H1 (cell line): Measurements from ENCODE around the gene SPIRE1. TPM values are rescaled to one million over a fixed set of nuclear protein-coding genes. Genes with fewer than 3 reads are reported as not detected.

Experiments
- CTCF ChIA-PET: fragments of 300-600 bp; sonication (Branson Sonifier 250); formaldehyde crosslinking; loops from one replicate; lab custom pipeline; 2021; ENCODE audit not compliant: partially characterized antibody; lab: Charles Lee
- POLR2A ChIA-PET: fragments of 300-600 bp; sonication (Branson Sonifier 250); formaldehyde crosslinking; loops from one replicate; lab custom pipeline; 2021; ENCODE audit warnings: inconsistent platforms; ENCODE audit not compliant: partially characterized antibody; lab: Charles Lee
- DNase-seq, 2 experiments: peaks; one replicate each; pipeline versions ENCODE4 v3.0.0 to v3.0.0-alpha.2; 2010 to 2022; ENCODE audit warnings: low spot score in 2 of 2, low read depth in 1 of 2, mixed read lengths in 1 of 2
- FAIRE-seq: peaks from 2 replicates; lab custom pipeline; 2011; peaks lifted over from hg19 to GRCh38; lab: Jason Lieb, UNC
- H2AFZ ChIP-seq: 2 replicates; pipeline ENCODE4 v1.8.1; 2012; ENCODE audit warnings: low read length, inconsistent platforms
- H2AK5ac ChIP-seq: 2 replicates; pipeline ENCODE4 v1.6.1; 2013; ENCODE audit warnings: low read depth, low read length
- H2BK120ac ChIP-seq: replicated peaks from 2 replicates; pipeline ENCODE3; 2013; ENCODE audit warnings: low read depth, low read length, inconsistent platforms
- H2BK12ac ChIP-seq: 2 replicates; pipeline ENCODE4 v1.6.1; 2013; ENCODE audit warnings: low read depth, low read length
- H2BK15ac ChIP-seq: 2 replicates; pipeline ENCODE4 v1.6.1; 2013; ENCODE audit warnings: low read length
- H2BK20ac ChIP-seq: 2 replicates; pipeline ENCODE4 v1.6.1; 2013; ENCODE audit warnings: low read length
- H2BK5ac ChIP-seq: 2 replicates; pipeline ENCODE4 v1.6.1; 2013; ENCODE audit warnings: low read depth, low read length
- H3K14ac ChIP-seq: 2 replicates; pipeline ENCODE4 v1.6.1; 2013; ENCODE audit warnings: inconsistent platforms; ENCODE audit not compliant: insufficient read length
- H3K18ac ChIP-seq: 2 replicates; pipeline ENCODE4 v1.6.1; 2013; ENCODE audit warnings: low read length; ENCODE audit errors: extremely low read depth
- H3K23ac ChIP-seq: 2 replicates; pipeline ENCODE4 v1.6.1; 2013; ENCODE audit warnings: inconsistent platforms; ENCODE audit not compliant: insufficient read length
- H3K23me2 ChIP-seq: 2 replicates; pipeline ENCODE4 v1.6.1; 2013; ENCODE audit warnings: low read depth, low read length
- H3K27ac ChIP-seq: 2 replicates; pipeline ENCODE4 v1.6.1; 2011; ENCODE audit warnings: low read depth, low read length, inconsistent platforms
- H3K27me3 ChIP-seq, 4 experiments: replicated peaks in 1 of 4; 1 replicate in 1 of 4; 2 replicates in 3 of 4; pipeline versions ENCODE4 v1.6.1 to v1.8.1; 2011 to 2013; ENCODE audit warnings: low read length in 3 of 4, mild to moderate bottlenecking in 3 of 4, inconsistent platforms in 2 of 4, mixed read lengths in 2 of 4, moderate library complexity in 1 of 4; ENCODE audit not compliant: control insufficient read depth in 3 of 4, insufficient read depth in 3 of 4; ENCODE audit errors: extremely low read depth in 1 of 4
- H3K36me3 ChIP-seq, 4 experiments: 2 replicates each; pipeline versions ENCODE4 v1.6.1 to v1.8.1; 2011 to 2013; ENCODE audit warnings: mild to moderate bottlenecking in 4 of 4, low read length in 3 of 4, moderate library complexity in 2 of 4, control low read depth in 1 of 4, inconsistent platforms in 1 of 4; ENCODE audit not compliant: insufficient read depth in 4 of 4, control insufficient read depth in 2 of 4
- H3K4ac ChIP-seq: replicated peaks from 2 replicates; pipeline ENCODE3; 2013; ENCODE audit warnings: low read length, low read depth, mixed read lengths, inconsistent platforms; ENCODE audit not compliant: insufficient read length
- H3K4me1 ChIP-seq, 4 experiments: replicated peaks in 1 of 4; 1 replicate in 1 of 4; 2 replicates in 3 of 4; pipeline versions ENCODE4 v1.6.1 to v1.8.1; 2011 to 2013; ENCODE audit warnings: low read length in 3 of 4, inconsistent platforms in 2 of 4, mixed read lengths in 1 of 4; ENCODE audit not compliant: insufficient read depth in 4 of 4, control insufficient read depth in 3 of 4
- H3K4me2 ChIP-seq, 2 experiments: 2 replicates each; pipeline versions ENCODE4 v1.6.1 to v1.8.1; 2011 to 2013; ENCODE audit warnings: low read depth in 2 of 2, low read length in 2 of 2, control low read depth in 1 of 2, inconsistent platforms in 1 of 2, mild to moderate bottlenecking in 1 of 2; ENCODE audit not compliant: insufficient read depth in 1 of 2
- H3K4me3 ChIP-seq, 4 experiments: fragments of 200-600, 300-600 bp in 1 of 4; sonication (generic), shearing (Covaris generic), sonication (Bioruptor Twin) in 1 of 4; 2 replicates each; pipeline versions ENCODE4 v1.5.1 to v1.8.1; 2011 to 2016; ENCODE audit warnings: low read length in 4 of 4, low read depth in 3 of 4, control low read depth in 2 of 4, inconsistent platforms in 2 of 4, mild to moderate bottlenecking in 2 of 4, mixed read lengths in 1 of 4, moderate library complexity in 1 of 4; ENCODE audit not compliant: insufficient read depth in 2 of 4; ENCODE audit errors: extremely low read depth in 1 of 4
- H3K56ac ChIP-seq: replicated peaks from 2 replicates; pipeline ENCODE3; 2013; ENCODE audit warnings: low read depth, mild to moderate bottlenecking, mixed read lengths, low read length, inconsistent platforms; ENCODE audit not compliant: insufficient read length
- H3K79me1 ChIP-seq: 2 replicates; pipeline ENCODE4 v1.6.1; 2013; ENCODE audit warnings: low read depth, low read length, control low read depth
- H3K79me2 ChIP-seq, 2 experiments: 2 replicates each; pipeline versions ENCODE4 v1.6.1 to v1.8.1; 2012 to 2013; ENCODE audit warnings: low read length in 2 of 2, mild to moderate bottlenecking in 2 of 2, inconsistent platforms in 1 of 2; ENCODE audit not compliant: insufficient read depth in 2 of 2, control insufficient read depth in 1 of 2
- H3K9ac ChIP-seq, 4 experiments: replicated peaks in 1 of 4; 1 replicate in 1 of 4; 2 replicates in 3 of 4; pipeline versions ENCODE4 v1.6.1 to v1.8.1; 2011 to 2013; ENCODE audit warnings: low read depth in 3 of 4, low read length in 3 of 4, control low read depth in 2 of 4, mild to moderate bottlenecking in 2 of 4, moderate library complexity in 2 of 4, inconsistent platforms in 1 of 4; ENCODE audit errors: extremely low read depth in 1 of 4
- H3K9me3 ChIP-seq, 2 experiments: 2 replicates each; pipeline versions ENCODE4 v1.6.1 to v1.8.1; 2012 to 2013; ENCODE audit warnings: mild to moderate bottlenecking in 2 of 2, moderate library complexity in 2 of 2, control low read depth in 1 of 2, inconsistent platforms in 1 of 2, low read depth in 1 of 2, low read length in 1 of 2, mixed read lengths in 1 of 2; ENCODE audit not compliant: insufficient read depth in 2 of 2
- H4K20me1 ChIP-seq, 2 experiments: replicated peaks in 1 of 2; 2 replicates each; pipeline versions ENCODE3 to v1.8.1; 2011 to 2013; ENCODE audit warnings: inconsistent platforms in 2 of 2, low read length in 2 of 2, mild to moderate bottlenecking in 1 of 2; ENCODE audit not compliant: insufficient read depth in 2 of 2, control insufficient read depth in 1 of 2
- H4K5ac ChIP-seq: 2 replicates; pipeline ENCODE4 v1.6.1; 2013; ENCODE audit warnings: low read length, low read depth, mixed read lengths, inconsistent platforms; ENCODE audit not compliant: insufficient read length
- H4K8ac ChIP-seq: 2 replicates; pipeline ENCODE4 v1.8.0; 2013; ENCODE audit warnings: mild to moderate bottlenecking, moderate library complexity, low read length, inconsistent platforms; ENCODE audit not compliant: insufficient read depth; ENCODE audit errors: extremely low read depth
- H4K91ac ChIP-seq: replicated peaks from 2 replicates; pipeline ENCODE3; 2013; ENCODE audit warnings: low read length, mixed read lengths, inconsistent platforms; ENCODE audit not compliant: insufficient read length
- ASH2L ChIP-seq: fragments of 200-600, 300-600 bp; sonication (generic); IDR thresholded peaks from one replicate; pipeline ENCODE4 v1.7.1; 2017; ENCODE audit warnings: low read length
- BACH1 ChIP-seq: IDR thresholded peaks from 2 replicates; pipeline ENCODE4 v1.6.1; 2012; ENCODE audit warnings: low read length, improper control_type of control experiment
- CBX8 ChIP-seq: fragments of 300-800, 300-1000 bp; sonication (generic); IDR thresholded peaks from 2 replicates; pipeline ENCODE4 v1.7.1; 2016; ENCODE audit warnings: low read depth, low read length, borderline replicate concordance
- CHD1 ChIP-seq: IDR thresholded peaks from 2 replicates; pipeline ENCODE4 v1.6.1; 2012; ENCODE audit warnings: low read depth, low read length, improper control_type of control experiment
- CREB1 ChIP-seq: IDR thresholded peaks from 2 replicates; pipeline ENCODE4 v1.6.1; 2012; ENCODE audit warnings: inconsistent platforms
- GTF2F1 ChIP-seq: IDR thresholded peaks from 2 replicates; pipeline ENCODE4 v1.6.1; 2012; ENCODE audit warnings: low read depth, low read length, improper control_type of control experiment, borderline replicate concordance
- HDAC6 ChIP-seq: IDR thresholded peaks from one replicate; pipeline ENCODE4 v1.7.1; 2012; ENCODE audit warnings: low read depth, mild to moderate bottlenecking, inconsistent platforms, low read length, moderate library complexity
- JUND ChIP-seq: IDR thresholded peaks from 2 replicates; pipeline ENCODE4 v1.6.1; 2011; ENCODE audit warnings: mild to moderate bottlenecking, improper control_type of control experiment, low read length
- MAX ChIP-seq: IDR thresholded peaks from 2 replicates; pipeline ENCODE4 v1.6.1; 2012; ENCODE audit warnings: inconsistent platforms
- NRF1 ChIP-seq: IDR thresholded peaks from 2 replicates; pipeline ENCODE4 v1.6.1; 2011; ENCODE audit warnings: mild to moderate bottlenecking, low read depth, low read length, improper control_type of control experiment
- PHF8 ChIP-seq: fragments of 200-600 bp; sonication (generic); conservative IDR thresholded peaks from 2 replicates; pipeline ENCODE4 v1.7.1; 2012; ENCODE audit warnings: low read depth, mild to moderate bottlenecking, inconsistent platforms, low read length, moderate library complexity
- SIRT6 ChIP-seq: IDR thresholded peaks from one replicate; pipeline ENCODE4 v1.7.1; 2012; ENCODE audit warnings: low read length, inconsistent platforms
- SIX5 ChIP-seq: IDR thresholded peaks from 2 replicates; pipeline ENCODE4 v1.6.1; 2011; ENCODE audit warnings: mild to moderate bottlenecking, low read depth, low read length
- TAF7 ChIP-seq: optimal IDR thresholded peaks from 2 replicates; pipeline ENCODE3; 2011; ENCODE audit warnings: low read depth, mild to moderate bottlenecking, inconsistent platforms, low read length, moderate library complexity, borderline replicate concordance
- YY1 ChIP-seq: IDR thresholded peaks from 2 replicates; pipeline ENCODE4 v1.6.1; 2011; ENCODE audit warnings: low read depth, mild to moderate bottlenecking, low read length
- ZNF274 ChIP-seq: IDR thresholded peaks from 2 replicates; pipeline ENCODE4 v1.7.0; 2012; ENCODE audit warnings: low read length, borderline replicate concordance; ENCODE audit errors: extremely low read depth
- WGBS, 2 experiments: shearing (Covaris generic) in 1 of 2; methylation state at CpG; one replicate each; pipeline versions ENCODE4 v1.1.6 to v1.1.7; 2013 to 2015; ENCODE audit warnings: low lambda C conversion rate in 2 of 2, mixed read lengths in 2 of 2, inconsistent platforms in 1 of 2, low coverage in 1 of 2, missing lambda C conversion rate in 1 of 2; ENCODE audit not compliant: insufficient replicate concordance in 2 of 2, insufficient coverage in 1 of 2, insufficient read length in 1 of 2; ENCODE audit errors: extremely low coverage in 1 of 2, missing lambda C conversion rate in 1 of 2; 5-methylcytosine and 5-hydroxymethylcytosine counted together
- polyA plus RNA-seq, 7 experiments: library from polyadenylated mRNA; depleted of rRNA in 3 of 7; stranded (reverse) in 5 of 7; unstranded in 2 of 7; fragments of >200 nt in 5 of 7; fragments of 200-250 nt in 2 of 7; gene quantifications; 1 replicate in 5 of 7; 2 replicates in 1 of 7; 4 replicates in 1 of 7; pipeline versions ENCODE4 v1.2.1 to v1.2.3, GENCODE V29; 2011 to 2013; ENCODE audit warnings: missing spikeins in 2 of 7, mixed read lengths in 2 of 7
- total RNA-seq: library from RNA; stranded (reverse); fragmentation: NEBNext Ultra II Directional; extraction: Animal tissue kit (Norgen Biotek cat#: 25700); gene quantifications from 2 replicates; pipeline ENCODE4 v1.2.1, GENCODE V29; 2021

Gene SPIRE1
- total and polyA plus RNA-seq, 2 of the 8 experiments (the other 6 are each of a cell fraction or from before 2014, with no cell fraction given), result 6.0 to 21.5 TPM

- no peak overlapping the region for H3K14ac ChIP-seq
- no peaks in the 10 kb centered on the region; a peak in 1 of 7 replicates for H3K4me1 ChIP-seq
- H2AK5ac ChIP-seq, result no peak overlapping the region
- H3K4ac ChIP-seq, result no peak overlapping the region
- H2BK15ac ChIP-seq, result no peak overlapping the region
- no peak overlapping the region for H3K4me2 ChIP-seq
- H3K27ac ChIP-seq, result no peak overlapping the region
- no peak overlapping the region for H3K18ac ChIP-seq
- no peak for FAIRE-seq
- H4K8ac ChIP-seq, result no peak overlapping the region; the same call in 1 of the 2 replicates
- H3K79me2 ChIP-seq, result no peaks in the 10 kb centered on the region
- H2BK5ac ChIP-seq, result no peak overlapping the region
- no peak overlapping the region for H3K4me3 ChIP-seq
- no peaks in the 10 kb centered on the region for H4K20me1 ChIP-seq
- no peaks in the 10 kb centered on the region for H3K9me3 ChIP-seq
- H2AFZ ChIP-seq, result no peak overlapping the region
- H3K79me1 ChIP-seq, result no peaks in the 10 kb centered on the region
- no peaks in the 10 kb centered on the region for H3K36me3 ChIP-seq
- CTCF ChIA-PET, result interaction anchor here (2.4 to 11.1 kb wide), 2 partner anchors 62 to 265 kb away, joined by 6 to 139 read pairs; partner anchors contain the start of gene SPIRE1
- POLR2A ChIA-PET, result no interaction called here
- no peak overlapping the region for H3K9ac ChIP-seq
- no peak overlapping the region for H2BK20ac ChIP-seq
- no peak overlapping the region for H4K91ac ChIP-seq
- H3K23me2 ChIP-seq, result no peaks in the 10 kb centered on the region
- H4K5ac ChIP-seq, result no peak overlapping the region
- H3K23ac ChIP-seq, result no peak overlapping the region
- WGBS, 2 experiments, result 92% methylated on average over 9 of the region's 9 CpGs; no CpG with 5 or more reads in 1 of the 2 experiments
- H3K56ac ChIP-seq, result no peak overlapping the region
- H2BK12ac ChIP-seq, result no peak overlapping the region
- no peaks in the 10 kb centered on the region for H3K27me3 ChIP-seq
- no peak overlapping the region for H2BK120ac ChIP-seq
- no peak for DNase-seq
- TF ChIP-seq CREB1 (no peak), ASH2L (no peak), JUND (no peak), ZNF274 (no peak), PHF8 (no peak), CHD1 (no peak), SIX5 (no peak), BACH1 (no peak), TAF7 (no peak), CBX8 (no peak), YY1 (no peak), MAX (no peak), NRF1 (no peak), HDAC6 (no peak), SIRT6 (no peak), GTF2F1 (no peak)
Measured at GRCh38 chr18:12397254-12397653, 260.7 kb downstream of the SPIRE1 start.
